ENCODE measurements around the gene MEN1.
A peak's percentile ranks its signal among the peaks of the same experiment; 100 is the strongest.

Gene MEN1

DNA sequence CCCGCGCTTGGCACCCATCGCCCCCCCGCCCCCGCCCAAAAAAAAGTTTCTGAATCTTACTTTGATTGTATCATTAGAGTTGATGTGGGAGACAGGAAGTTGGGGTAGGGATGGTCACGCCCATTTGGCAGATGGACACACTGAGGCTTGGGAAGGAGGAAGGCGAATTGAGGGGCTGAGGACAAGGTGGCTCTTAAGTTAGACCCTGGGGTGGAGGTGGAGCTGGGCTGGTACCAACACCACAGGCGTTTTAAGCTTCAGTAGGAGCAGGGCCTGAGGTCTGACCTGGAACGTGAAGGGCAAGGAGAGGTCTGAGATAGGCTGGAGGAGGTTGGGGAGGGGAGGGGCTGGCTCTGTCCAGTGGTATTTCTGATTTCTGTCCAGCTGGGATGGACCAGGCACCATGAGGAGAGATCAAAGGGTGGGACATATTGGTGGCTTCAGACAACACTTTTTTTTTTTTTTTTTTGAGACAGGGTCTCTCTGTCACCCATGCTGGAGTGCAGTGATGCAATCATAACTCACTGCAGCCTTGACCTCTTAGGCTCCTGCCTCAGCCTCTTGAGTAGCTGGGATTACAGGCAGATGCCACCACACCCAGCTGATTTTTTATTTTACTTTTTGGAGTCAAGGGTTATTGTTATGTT, 34.9 kb upstream of the MEN1 start (continued):
- TF ChIP-seq, protein P1, sequence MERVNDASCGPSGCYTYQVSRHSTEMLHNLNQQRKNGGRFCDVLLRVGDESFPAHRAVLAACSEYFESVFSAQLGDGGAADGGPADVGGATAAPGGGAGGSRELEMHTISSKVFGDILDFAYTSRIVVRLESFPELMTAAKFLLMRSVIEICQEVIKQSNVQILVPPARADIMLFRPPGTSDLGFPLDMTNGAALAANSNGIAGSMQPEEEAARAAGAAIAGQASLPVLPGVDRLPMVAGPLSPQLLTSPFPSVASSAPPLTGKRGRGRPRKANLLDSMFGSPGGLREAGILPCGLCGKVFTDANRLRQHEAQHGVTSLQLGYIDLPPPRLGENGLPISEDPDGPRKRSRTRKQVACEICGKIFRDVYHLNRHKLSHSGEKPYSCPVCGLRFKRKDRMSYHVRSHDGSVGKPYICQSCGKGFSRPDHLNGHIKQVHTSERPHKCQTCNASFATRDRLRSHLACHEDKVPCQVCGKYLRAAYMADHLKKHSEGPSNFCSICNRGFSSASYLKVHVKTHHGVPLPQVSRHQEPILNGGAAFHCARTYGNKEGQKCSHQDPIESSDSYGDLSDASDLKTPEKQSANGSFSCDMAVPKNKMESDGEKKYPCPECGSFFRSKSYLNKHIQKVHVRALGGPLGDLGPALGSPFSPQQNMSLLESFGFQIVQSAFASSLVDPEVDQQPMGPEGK (tag by site-specific recombination; IDR thresholded peaks at IDR 0.05): peak; percentile 38; the same call in 1 of the 2 replicates
- TF ChIP-seq ZNF529 (tag by site-specific recombination; IDR thresholded peaks at IDR 0.05; ENCODE audit: insufficient replicate concordance): no peak
- no peak for TF ChIP-seq ZNF510 (tag by site-specific recombination; IDR thresholded peaks at IDR 0.05; ENCODE audit: insufficient replicate concordance)
- no peak for TF ChIP-seq ZNF426 (tag by site-specific recombination; IDR thresholded peaks at IDR 0.05)

DNA sequence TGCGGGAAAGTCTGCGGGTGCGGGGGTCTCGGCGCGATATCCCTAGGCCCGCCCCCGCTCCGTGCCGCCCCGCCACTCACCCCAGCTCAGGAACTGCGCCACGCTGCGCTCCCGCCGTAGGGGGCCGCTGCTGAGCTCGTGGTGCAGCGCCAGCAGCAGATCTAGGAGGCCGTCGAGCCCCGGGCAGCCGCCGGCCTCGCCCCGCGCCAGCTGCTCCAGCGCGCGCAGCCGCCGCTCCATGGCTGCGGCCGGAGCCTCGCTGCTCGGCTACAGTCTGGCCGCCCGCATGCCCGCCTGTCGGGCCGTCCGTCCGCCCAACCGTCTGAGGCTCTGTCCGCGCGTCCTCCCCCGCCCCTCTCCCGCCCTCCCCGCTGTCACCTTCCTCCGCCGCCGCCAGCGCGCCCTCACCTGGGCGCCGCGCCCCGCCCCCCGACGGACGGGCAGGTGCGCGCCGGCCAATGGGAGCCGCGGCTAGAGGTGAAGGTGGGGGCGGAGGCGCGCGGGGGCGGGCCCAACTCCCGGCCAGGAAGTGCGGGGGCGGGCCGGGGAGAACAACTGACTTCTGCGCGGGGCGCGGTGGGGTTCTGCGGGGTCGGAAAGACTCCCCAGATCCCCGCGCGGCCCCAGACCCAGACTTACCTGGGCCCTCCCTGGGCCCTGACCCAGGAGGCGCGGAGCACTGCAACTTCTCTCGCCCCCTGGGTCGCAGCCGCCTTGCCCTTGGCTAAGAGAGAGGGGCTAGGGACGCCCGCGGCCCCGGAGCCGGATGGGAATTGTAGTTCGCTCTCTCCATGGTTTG, 34.2 kb upstream of the MEN1 start, which contains the start of gene CDC42BPG:
Gene CDC42BPG, minus strand, starts transcription at position 324 of the 799 bp plus-strand sequence. Its CDS starts 84 bp downstream, at position 240.
- H3K27ac ChIP-seq (ENCODE audit: extremely low read depth, low read depth, low read length): peak within 1 kb of the TSS; percentile 48; the same call in 1 of the 2 replicates
- POLR2A ChIA-PET: interaction anchor here (0.6 to 1.5 kb wide), 8 partner anchors 10 to 289 kb away, joined by 3 to 9 read pairs (median 3); partner anchors contain the start of genes MEN1, SF1 and ZNHIT2
- TF ChIP-seq ZNF488 (tag by site-specific recombination; IDR thresholded peaks at IDR 0.05) (no peak), ZFP37 (tag by site-specific recombination; IDR thresholded peaks at IDR 0.05) (no peak), ZNF2 (tag by site-specific recombination; IDR thresholded peaks at IDR 0.05) (no peak), ZNF707 (tag by site-specific recombination; IDR thresholded peaks at IDR 0.05) (no peak), ZNF175 (tag by site-specific recombination; IDR thresholded peaks at IDR 0.05) (no peak), ZNF747 (tag by site-specific recombination; IDR thresholded peaks at IDR 0.05) (no peak), ZFHX2 (tag by site-specific recombination; conservative IDR thresholded peaks at IDR 0.05) (peak; percentile 36; the same call in 1 of the 2 replicates), ZNF394 (tag by site-specific recombination; IDR thresholded peaks at IDR 0.05; ENCODE audit: borderline replicate concordance) (no peak), ZNF138 (tag by site-specific recombination; IDR thresholded peaks at IDR 0.05; ENCODE audit: borderline replicate concordance) (no peak), ZBTB10 (tag by site-specific recombination; IDR thresholded peaks at IDR 0.05) (0 out of 2 replicates have a peak, but pooled peaks have one; percentile 46), KLF8 (tag by site-specific recombination; IDR thresholded peaks at IDR 0.05) (peak; percentile 11; the same call in 1 of the 2 replicates), ZSCAN30 (tag by site-specific recombination; IDR thresholded peaks at IDR 0.05) (0 out of 2 replicates have a peak, but pooled peaks have one; percentile 41), TCF7L2 (IDR thresholded peaks at IDR 0.05; ENCODE audit: borderline replicate concordance, low read depth, low read length) (no peak), GLIS2 (tag by site-specific recombination; IDR thresholded peaks at IDR 0.05) (peak; percentile 21; the same call in 1 of the 2 replicates), SP3 (tag by site-specific recombination; IDR thresholded peaks at IDR 0.05) (peak; percentile 38)
- TF ChIP-seq, protein P1 (tag by site-specific recombination; IDR thresholded peaks at IDR 0.05): peak; percentile 82; the same call in 1 of the 2 replicates
- TF ChIP-seq, protein P2, sequence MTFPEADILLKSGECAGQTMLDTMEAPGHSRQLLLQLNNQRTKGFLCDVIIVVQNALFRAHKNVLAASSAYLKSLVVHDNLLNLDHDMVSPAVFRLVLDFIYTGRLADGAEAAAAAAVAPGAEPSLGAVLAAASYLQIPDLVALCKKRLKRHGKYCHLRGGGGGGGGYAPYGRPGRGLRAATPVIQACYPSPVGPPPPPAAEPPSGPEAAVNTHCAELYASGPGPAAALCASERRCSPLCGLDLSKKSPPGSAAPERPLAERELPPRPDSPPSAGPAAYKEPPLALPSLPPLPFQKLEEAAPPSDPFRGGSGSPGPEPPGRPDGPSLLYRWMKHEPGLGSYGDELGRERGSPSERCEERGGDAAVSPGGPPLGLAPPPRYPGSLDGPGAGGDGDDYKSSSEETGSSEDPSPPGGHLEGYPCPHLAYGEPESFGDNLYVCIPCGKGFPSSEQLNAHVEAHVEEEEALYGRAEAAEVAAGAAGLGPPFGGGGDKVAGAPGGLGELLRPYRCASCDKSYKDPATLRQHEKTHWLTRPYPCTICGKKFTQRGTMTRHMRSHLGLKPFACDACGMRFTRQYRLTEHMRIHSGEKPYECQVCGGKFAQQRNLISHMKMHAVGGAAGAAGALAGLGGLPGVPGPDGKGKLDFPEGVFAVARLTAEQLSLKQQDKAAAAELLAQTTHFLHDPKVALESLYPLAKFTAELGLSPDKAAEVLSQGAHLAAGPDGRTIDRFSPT (tag by site-specific recombination; IDR thresholded peaks at IDR 0.05): 0 out of 2 replicates have a peak, but pooled peaks have one; percentile 17
- TF ChIP-seq, protein P3, sequence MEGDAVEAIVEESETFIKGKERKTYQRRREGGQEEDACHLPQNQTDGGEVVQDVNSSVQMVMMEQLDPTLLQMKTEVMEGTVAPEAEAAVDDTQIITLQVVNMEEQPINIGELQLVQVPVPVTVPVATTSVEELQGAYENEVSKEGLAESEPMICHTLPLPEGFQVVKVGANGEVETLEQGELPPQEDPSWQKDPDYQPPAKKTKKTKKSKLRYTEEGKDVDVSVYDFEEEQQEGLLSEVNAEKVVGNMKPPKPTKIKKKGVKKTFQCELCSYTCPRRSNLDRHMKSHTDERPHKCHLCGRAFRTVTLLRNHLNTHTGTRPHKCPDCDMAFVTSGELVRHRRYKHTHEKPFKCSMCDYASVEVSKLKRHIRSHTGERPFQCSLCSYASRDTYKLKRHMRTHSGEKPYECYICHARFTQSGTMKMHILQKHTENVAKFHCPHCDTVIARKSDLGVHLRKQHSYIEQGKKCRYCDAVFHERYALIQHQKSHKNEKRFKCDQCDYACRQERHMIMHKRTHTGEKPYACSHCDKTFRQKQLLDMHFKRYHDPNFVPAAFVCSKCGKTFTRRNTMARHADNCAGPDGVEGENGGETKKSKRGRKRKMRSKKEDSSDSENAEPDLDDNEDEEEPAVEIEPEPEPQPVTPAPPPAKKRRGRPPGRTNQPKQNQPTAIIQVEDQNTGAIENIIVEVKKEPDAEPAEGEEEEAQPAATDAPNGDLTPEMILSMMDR (tag by site-specific recombination; IDR thresholded peaks at IDR 0.05): peak; percentile 42; the same call in 1 of the 2 replicates

More for the DNA sequence above, 34.2 kb upstream of the MEN1 start, which contains the start of gene CDC42BPG:
- CTCF ChIA-PET: interaction anchor here (0.6 to 8.0 kb wide), 15 partner anchors 9 to 323 kb away, joined by 3 to 111 read pairs (median 5); partner anchors contain the start of gene BATF2
- H3K4me3 ChIP-seq (ENCODE audit: low read depth, low read length): peak within 1 kb of the TSS; percentile 50
- H3K36me3 ChIP-seq (ENCODE audit: control insufficient read depth in 2 of 2, insufficient read depth in 1 of 2, low read length in 2 of 2): peaks cover 0 to 1% of the 10 kb centered on the region in 2 experiments; a peak in 1 of 3 replicates
- no peaks in the 10 kb centered on the region; the same call in 1 of the 2 replicates for H3K4me1 ChIP-seq (ENCODE audit: control insufficient read depth, insufficient read depth, low read length)
- no peaks in the 10 kb centered on the region for H3K9me3 ChIP-seq (ENCODE audit: control insufficient read depth, insufficient read depth, low read depth, low read length)

All from HEK293 (cell line).